NK-92 treated with Interleukin-12 subunit alpha and Interleukin-12 subunit beta, amount 100 ng/mL, for 24 hours (cell line): ENCODE measurements around the gene MBD5.

ENCODE experiments used
- DNase-seq: peaks from one replicate; lab custom pipeline; 2025; lab: John Stamatoyannopoulos, UW

MBD5 gene

DNA sequence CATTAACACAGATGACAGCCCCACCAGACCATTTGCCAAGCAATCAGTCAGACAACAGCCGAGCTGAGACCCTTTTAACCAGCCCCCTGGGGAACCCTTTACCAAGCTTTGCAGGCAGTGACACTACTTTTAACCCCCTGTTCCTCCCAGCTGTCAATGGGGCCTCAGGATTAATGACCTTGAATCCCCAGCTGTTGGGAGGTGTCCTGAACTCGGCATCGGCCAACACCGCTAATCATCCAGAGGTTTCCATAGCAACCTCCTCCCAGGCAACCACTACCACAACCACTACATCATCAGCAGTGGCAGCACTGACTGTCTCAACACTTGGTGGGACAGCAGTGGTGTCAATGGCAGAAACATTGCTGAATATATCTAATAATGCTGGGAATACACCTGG is 462.8 kb downstream of the MBD5 start:
- no peak for DNase-seq

DNA sequence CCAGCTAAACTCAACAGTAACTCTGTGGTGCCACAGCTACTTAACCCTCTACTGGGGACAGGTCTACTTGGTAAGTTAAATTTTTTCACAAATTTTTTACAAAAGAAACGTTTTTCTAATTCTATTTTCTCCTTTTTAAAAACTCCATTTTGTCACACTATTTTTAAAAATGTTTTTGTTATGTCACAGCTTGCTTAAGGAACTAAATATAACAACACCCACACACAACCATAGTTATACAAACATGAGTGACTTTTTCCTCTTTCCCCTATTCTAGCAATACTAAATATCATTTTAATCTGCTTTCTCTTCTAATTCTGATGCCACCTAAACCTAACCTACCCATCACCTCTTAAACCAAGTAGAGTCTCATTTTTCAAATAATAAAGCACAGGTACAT is 463.2 kb downstream of the MBD5 start:
- no peak for DNase-seq

DNA sequence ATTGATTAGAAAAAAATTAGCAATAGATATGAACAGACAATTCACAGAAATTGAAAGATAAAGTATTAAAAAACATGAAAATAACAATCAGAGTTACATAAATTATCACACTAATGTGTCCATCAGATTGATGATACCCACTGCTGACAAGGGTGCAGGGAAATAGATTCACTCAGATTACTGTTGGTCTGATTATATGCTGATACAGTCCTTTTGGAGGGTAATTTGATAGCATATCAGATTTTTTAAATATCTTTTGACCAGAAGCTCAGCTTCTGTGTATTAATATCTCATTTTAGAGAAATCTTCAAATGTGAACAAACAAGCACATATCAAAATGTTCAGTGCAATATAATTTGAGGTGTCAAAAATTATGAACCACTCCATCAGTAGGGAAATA is 465.8 kb downstream of the MBD5 start:
- DNase-seq = no peak

DNA sequence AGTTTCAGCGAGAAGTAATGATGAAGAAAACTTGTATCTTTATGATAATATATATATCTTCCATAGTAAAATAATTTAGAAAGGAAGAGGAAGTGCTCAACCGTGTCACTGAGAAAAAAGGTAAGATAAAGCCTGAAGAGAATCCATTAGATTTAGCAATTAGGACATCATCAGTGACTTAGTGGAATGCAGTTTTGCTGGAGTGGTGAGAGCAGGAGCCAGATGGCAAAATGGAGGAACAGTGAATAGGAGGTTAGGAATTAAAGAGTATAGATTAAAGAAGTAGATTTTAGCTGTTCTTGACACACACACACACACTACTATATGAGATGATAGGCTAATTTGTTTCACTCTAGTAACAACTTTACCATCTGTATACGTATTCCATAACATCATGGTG is 466.5 kb downstream of the MBD5 start:
- DNase-seq = no peak

DNA sequence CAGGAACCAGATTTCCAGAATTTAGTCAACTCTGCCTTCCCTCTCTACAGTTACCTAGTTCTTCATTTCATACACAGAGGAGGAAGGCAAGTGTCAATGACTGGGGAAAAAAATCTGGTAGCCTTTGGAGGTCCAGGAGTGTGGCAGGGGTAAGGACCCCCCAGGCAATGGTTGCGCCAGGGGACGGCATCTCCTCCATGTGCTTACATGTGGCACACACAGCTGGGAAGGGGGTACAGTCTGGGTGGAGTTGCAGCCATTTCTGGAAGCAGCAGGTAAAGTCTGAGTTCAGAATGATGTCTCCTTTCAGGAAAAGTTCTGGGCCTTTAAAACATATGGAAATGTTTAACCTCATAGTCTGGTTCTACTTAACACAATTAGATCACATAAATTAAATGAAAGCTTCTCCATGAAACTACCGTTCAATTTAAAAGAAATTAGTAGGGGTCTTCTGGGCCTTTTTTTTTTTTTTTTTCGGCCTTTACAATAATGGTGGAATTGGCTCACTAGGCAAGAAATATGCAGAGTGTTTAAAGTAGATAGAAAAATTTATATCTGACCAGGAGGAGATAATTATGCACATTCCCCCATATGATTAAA is 470.0 kb downstream of the MBD5 start:
- no peak for DNase-seq

DNA sequence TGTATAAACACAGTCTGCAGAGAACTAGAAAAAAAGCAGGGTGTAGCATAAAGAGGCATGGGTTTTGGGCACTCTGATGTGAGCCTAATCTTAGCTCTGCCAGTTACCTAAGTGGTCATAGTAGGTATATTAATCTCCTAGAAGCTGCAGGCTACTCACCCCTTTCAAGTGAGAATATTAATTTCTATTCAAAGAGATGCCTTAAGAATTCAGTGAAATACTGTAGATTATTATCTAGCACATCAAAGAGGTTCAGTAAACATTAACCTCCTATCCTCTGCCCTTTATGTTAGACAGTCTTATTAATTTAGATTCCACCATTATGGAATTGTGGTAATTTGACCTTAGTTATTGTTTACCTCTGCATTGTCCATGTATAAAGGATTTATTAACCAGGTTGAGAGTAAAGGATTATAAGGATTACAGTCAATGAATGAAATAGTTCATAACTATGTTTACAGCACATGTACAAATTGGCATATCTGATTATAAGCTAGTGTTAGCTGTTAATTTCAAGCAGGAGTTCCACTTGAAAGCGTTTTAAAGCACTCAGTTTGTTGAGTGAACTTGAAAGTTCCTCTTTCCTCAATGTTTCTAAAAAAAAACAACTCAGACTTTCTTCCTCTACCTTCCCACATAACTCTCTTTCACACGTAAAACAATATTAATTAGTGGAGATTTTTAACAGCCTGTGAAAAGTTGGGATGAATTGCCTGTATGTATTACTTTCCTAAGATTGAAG is 473.1 kb downstream of the MBD5 start:
- no peak for DNase-seq

DNA sequence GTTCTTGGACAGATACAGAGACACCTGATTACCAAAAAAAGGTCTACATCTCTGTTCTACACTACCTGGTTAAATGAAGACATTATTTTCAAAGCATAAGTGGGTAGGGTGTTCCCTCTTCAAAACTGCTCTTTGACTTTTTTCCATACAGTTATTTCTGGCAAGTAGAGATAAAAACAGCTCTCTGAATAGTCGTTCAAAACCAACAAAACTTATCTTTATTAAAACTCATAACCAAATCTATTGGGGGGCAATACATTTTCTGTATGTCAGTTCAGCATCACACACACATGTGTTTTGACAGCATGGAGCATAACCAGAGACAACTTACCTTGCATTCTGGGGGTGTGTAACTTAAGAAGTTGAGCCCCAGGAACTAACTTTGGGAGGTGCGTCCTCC is 474.7 kb downstream of the MBD5 start:
- no peak for DNase-seq

DNA sequence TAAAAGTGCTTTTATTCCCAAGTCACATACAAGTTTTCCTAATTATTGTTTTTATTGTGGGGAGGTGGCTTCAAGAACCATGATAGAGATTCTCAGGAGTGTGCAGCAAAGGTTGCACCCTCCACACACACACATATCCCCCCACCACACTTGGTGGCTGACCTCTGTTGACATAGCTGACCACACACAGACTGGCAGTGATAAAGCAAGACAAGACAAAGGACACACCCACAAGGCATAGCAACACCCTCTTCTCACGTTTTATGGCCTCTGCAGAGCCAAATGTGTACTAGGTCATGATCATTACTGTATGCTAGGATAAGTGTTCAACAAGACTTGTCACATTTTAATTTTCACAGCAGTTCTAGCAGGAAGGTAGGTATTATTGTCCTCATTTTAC is 480.7 kb downstream of the MBD5 start:
- DNase-seq = no peak

DNA sequence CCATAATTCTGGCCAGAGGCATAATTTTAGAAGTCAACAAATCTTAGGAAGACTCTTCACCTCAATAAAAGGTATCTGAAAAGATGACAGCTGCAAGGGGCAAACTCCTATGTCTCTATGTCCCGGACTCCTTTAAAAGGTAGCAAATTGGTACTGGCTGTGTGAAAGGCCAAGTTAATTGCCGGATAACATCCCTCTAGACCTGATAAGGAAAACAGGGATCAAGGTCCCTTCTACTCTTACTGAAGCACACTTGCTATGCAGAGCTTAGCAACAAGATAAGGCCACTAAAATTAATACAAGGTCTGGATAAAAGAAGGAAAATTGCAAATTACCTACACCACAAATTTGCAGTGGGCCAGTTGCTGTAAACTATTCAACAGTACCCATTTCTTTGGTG is 482.6 kb downstream of the MBD5 start:
- no peak for DNase-seq

DNA sequence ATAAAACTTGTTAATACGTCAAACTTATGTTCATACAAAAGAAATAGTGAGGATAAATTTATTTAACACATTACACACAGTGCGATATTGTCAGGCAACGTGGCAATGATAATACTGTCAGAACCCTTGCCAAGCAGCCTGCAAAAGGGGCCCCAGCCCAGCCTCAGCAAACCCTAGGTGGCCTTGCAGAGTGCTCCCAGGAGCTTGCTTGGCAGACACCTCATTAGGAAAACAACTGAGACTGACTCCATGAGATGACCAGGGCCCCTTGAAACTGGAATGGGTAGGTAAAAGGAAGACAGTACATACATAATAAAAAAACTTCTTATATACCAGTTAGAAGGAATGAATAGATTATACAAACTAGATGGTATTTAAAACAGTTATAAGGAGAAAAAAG is 487.1 kb downstream of the MBD5 start:
- no peak for DNase-seq

DNA sequence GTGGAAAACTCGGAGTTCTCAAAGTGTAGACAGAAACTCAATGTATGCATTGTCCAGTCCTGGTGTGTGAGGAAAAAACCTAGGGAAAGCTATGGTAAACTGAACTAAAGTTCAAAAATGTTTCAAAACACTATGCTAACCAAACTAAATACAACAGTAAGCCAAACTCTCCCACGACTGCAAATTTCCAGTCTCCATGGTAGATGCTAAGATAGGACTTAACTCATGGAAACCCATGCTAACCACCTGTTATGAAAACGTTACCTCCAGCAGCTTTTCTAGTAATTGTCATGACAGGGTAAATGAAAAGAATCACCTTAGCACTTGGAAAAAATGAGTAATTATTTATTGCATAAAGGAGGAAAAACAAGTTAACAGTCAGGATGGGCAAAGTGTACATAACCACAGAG is 488.0 kb downstream of the MBD5 start:
- no peak for DNase-seq

DNA sequence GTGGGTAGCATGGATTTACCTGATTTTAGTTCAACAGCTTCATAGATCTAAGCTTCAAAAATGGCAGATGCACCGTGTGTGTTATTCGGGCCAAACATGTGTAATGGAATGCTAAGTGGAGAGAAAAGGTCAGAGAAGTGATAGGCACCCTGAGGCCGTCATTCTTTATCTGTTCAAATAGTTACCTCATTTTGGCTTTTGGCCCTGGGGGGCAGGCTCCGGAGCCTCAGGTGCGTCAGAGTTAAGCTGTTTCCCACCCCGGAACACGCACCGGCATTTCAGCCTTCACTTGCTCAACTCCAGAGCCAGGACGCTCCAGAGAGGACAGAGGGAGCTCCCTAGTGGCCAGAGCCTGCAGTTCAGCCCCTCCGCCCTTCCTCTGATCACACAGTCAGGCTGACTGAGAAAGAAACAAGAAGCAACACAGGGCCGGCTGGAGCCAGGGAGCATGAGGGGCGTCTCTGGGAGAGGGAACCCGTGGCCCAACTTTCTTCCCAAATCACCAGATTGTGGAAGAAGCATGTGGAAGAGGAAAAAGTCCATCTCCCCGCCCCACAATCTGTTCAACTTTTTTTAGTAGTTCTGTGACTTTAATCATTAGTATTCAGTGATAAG is 488.5 kb downstream of the MBD5 start:
- DNase-seq = peak; percentile 18

DNA sequence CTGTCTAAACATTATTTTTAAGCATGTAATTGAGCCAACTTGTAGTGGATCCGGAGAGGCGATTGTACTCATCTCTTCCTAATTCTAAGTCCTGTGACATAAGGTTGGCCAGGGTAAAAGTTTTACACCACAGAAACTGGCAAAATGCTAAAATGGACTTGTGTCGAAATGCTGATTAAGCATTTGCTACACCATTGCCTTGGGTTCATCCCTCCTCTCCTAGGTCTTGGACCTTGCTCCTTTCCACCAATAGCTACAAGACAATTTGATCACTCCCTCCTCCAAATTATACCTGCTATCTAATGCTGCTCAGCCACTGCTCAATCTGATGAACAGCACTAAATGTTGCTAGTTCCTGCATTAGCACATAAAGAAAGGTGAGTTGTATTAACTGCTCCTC is 491.0 kb downstream of the MBD5 start:
- no peak for DNase-seq

DNA sequence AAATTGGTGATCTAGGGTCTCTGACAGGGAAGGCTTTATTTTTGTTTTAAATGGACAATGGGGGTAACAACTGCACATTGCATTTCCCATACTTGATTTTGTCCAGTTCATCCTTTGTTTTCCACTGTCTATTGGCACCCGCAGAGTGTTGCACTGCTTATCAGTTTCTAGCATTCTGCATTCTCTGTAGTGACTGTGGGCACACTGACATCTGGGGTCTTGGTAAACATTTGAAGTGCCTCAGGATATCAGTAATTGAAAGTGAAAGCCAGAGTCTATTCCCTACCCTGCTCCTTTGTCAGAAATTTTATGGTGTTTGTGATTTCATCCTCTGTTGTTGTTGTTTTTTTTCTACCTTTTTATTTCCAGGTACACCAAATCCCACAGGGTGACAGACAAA is 491.6 kb downstream of the MBD5 start:
- DNase-seq = no peak

DNA sequence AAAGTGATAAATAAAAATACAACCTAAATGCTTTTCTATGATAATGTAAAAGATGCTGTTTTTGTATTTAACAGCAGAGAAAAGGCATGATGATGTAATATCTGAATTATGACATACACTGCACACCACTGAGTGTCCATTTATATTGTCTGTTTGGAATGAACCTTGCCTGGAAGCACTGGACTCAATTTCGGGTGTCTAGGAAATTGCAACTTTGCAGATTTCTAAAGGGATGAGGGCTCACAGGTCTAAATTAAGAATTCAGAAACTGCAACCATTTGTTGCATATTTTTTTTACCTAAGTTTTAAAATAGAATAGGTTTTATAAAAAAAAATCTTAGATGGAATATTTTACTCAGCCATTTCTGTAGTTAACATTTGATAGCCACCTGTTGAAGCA is 492.5 kb downstream of the MBD5 start:
- no peak for DNase-seq

DNA sequence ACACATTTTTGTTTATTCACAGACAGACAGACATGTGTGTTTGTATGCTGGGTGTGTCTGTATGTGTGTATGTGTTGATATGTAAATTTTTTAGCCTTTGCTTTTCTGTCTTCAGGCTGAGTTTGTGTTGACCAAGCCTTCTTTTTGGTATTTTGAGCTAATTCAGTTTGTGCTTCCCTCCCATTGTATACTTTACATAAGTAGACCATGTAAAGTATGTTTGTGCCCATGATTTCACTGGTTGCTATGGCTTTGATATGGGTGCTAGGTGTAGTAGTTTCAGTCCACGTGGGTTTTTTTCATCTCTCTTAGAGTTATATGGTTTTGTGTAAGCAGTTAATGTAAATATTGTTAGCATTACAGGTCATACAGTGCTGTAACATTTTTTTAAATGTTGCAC is 494.2 kb downstream of the MBD5 start:
- DNase-seq = no peak

DNA sequence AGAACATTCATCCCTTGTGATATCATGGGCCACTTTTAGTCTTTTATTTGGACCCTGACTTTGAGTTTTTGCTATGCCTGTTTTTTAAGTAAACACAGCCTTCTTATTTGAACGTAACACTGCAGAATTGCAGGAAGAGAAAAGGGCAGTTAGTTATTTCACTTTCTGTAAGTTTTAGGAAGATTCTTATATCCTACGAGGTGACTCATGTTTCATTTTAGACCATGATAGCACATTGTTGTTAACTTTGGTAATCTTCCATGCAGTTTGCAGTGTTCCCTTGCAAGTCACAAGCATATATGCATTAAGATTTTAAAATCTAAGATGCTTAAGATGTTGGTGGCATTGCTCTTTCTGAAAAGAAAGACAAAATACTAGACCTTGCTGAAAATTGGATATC is 495.1 kb downstream of the MBD5 start:
- no peak for DNase-seq

DNA sequence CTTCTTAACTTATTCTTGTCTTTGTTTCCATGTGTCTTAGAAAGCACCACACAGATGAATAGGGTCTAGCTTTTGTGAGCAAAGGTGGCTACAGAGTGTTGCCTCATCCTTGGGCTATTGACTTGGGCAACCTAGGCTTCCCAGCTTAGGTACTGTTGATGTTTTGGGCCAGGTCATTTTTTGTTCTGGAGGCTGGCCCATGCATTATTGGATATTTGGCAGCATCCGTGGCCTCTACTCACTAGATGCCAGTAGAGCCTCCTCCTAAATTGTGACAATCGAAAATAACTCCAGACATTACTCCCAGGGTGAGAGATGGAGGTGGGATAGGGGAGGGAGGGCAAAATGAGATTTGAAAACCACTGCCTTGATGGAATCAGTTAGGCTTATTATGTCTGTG is 496.4 kb downstream of the MBD5 start:
- DNase-seq = no peak

DNA sequence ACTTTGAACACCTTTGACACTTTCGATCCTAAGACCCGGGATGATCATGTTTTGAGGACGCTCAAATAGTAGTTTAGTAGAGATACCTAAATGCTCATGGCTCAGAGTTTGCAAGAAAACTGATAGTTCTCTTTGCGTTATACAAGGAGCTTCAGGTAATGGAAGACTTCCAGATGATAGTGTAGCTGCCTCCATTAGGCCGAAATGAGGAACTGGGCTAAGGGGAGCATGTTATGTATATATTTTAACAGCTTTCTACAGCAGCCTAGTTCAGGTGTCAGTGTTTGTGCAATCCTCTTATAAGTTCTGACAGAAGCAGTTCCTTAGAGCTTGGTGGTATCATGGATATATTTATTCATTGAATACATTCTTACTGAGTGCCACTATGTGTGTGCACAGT is 496.9 kb downstream of the MBD5 start:
- no peak for DNase-seq

DNA sequence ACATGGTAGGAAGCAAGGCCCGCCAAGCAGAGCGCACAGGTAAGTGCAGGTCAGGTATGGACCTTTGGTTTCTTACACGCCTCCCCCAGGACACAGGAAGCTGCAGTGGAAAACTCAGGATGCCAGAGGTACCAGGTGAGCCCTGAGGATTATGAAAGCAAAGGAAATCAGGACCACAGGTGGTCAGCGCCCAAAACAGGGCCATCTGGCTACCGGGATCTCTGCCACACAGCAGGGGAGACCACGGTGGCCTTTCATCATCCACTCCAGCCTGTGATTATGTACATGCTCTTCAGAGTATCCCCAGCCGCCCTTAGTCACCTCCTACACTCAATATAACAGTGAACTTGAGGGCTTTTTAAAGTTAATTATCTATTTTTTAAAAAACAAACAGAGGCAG is 498.1 kb downstream of the MBD5 start:
- no peak for DNase-seq

DNA sequence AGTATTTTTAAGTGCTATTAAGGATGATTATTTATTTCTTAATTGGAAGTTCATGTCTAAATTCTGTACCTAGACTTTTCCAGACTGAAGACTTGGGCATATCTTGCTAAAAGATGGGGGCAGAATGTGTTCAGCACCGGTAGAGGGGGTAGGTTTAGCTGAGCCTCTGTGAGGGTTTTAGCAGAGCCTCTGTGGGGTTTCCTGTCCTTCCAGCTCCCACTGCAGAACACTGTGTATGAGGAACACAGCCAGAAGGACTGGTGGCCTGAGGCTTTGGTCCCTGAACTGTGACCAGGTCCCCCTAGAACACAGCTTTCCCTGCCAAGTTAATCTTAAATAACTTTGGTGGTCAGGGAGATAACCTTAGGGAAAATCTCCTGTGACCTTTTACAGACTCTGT is 500.3 kb downstream of the MBD5 start:
- DNase-seq = no peak

DNA sequence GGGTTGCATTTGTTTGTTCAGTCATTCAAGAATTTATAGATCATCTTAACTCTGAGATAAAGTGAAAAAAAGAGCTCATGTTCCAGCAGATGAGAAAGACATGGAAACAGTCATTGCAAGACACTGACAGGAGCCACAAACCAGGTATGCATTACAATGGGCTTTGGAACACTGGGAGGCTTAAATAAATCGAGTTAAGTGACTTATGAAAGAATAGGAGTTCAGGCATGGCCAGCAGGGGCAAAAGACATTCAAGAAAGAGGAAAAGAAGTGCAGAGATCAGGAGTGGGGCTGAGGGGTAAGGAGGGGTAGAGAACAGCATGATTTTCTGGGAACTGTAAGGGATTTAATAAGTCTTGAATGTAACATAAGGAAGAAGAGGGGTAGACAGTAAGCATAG is 502.4 kb downstream of the MBD5 start:
- DNase-seq = no peak

DNA sequence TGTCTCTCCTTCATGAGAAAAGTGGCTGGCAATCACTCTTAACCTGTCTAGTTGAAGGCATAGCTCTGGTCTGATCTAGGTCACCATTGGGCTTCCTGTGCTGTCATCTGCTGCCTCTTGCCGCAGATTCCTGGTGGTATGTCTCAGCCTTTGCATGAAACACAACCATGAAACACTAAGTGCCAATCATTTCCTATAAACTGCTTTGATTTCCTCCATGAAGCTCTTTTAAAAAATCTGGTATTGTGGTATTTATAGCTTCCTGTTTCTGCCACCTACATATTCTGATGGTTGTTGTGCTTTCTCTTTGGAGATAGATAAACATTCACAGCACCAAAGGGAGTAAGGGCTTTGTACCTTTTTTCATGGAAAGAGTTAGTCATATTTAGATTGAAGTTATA is 503.6 kb downstream of the MBD5 start:
- no peak for DNase-seq

DNA sequence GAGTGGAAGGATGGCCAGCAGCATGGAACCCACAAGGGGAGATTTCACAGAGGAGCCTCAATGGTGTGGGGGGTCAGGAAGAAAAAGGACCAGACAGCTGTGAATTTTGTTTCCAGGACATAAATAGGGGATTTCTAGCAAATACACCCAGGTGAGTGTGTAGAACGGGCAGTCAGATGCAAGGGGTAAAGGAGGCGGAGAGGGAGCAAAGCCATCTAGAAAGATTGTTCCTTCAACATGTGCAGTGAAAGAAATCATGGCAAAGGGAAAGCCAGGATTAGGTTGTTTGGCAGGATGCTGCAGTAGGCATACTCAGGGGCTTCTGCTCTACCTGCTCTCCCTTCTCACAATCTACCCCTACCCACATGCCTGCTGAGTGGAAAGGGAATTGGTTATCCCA is 504.2 kb downstream of the MBD5 start:
- DNase-seq = no peak
